GM18861 (cell line): ENCODE data around the gene HHLA2.
"Not testable (repeated sequence)": the region's sequence is repeated elsewhere in the genome, so short reads cannot be mapped to it uniquely, and the experiment has no call there.

Source experiments
- ATAC-seq: cut with Tn5 transposase; IDR thresholded peaks from one replicate; pipeline ENCODE4 v1.9.1; 2021; ENCODE audit not compliant: unreplicated experiment

The HHLA2 gene

GRCh38 chr3:108341911-108342310, 45.6 kb downstream of the HHLA2 start:
- ATAC-seq = no peak

DNA sequence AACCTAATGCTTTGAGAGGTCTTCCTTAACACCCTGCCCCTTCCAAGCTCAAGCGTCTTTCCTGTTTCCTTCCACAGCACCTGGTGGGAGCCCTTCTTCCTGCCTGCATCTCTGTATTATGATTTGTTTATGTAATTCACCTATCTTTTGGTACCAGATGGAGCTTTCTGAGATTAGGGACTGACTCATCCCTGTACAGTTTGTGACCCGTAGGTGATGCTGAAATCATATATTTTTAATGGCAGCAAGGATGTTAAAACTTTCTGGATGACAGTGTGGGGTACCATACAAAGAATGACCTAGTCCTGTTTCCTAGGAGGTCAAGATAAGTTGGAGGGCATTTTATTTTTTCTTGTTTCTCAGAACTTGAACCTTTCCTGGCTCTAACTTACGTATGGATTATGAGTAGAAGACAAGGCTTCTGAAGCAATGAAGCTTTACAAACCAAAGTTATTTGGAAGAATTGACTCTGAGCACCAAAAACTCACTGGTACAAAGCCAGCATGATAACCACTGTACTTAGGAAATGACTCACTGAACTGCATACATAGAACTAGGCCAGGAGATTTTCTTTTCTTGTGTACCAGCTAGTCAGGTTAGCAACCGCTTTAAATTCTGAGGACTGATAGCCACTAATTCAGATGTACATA, 46.6 kb downstream of the HHLA2 start:
- ATAC-seq = peak; percentile 71

- ATAC-seq = no peak
Measured at GRCh38 chr3:108343491-108343890, 47.1 kb downstream of the HHLA2 start.

- no peak for ATAC-seq
Measured at GRCh38 chr3:108345492-108346205, 49.3 kb downstream of the HHLA2 start.

DNA sequence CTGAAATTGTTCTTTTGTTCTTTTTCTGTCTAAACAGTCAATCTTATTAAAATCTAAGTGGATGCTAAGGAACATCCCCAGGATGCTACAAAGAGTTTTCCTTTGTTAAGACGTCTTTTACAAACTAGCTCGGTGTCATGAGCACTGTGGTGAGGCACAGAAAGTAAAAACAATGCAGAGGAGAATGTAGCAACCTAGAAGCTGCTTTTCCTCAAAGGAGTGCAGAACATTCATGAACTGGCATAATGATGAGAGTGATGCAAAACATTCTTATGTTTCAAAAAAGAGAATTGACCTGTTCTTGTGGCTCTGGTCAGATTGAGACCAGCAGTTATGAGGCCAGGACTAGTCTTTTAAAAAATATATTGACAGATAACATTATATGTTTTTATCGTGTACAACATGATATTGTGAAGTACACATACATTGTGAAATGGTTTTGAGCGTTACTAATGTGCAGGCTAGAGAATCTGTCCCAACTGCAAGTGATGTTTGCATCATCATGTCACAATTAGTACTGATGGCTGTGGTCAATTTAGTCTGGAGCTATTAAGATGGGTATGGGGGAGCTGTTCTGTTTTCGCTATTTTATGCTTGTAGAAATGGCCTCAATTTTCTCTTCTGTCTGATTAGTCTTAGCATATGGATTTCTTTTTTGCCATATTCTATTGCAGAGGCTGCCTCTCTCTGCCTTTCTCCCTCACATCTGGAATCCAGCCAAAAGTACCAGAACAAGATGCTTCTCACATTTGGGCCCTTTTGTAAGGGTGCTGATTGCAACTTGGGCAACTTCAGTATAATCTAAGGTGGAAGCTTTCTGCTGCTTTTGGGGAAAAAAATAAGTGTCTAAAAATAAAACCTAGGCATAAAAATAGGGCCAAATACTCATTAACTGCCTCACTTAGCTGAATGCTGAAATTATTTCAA, 50.2 kb downstream of the HHLA2 start:
- no peak for ATAC-seq

DNA sequence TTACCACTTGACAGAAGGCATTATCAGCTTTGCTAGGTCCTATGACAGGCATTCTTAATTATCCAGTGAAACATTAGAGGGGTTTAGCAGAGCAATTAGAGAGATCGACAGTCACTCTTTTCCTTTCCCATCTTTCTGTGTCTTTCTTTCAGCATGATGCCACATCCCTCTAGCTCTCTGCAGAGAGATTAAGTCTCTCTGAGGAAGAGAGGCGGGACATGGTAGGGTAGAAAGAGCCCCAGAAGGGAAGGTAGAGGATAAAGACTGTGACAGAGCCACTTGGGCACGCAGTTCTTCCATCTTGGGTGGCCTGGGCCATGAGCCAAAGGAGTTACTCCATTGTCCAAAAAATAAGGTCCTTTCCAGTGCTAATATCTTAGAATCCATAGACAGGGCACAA, 55.8 kb downstream of the HHLA2 start:
- no peak for ATAC-seq

DNA sequence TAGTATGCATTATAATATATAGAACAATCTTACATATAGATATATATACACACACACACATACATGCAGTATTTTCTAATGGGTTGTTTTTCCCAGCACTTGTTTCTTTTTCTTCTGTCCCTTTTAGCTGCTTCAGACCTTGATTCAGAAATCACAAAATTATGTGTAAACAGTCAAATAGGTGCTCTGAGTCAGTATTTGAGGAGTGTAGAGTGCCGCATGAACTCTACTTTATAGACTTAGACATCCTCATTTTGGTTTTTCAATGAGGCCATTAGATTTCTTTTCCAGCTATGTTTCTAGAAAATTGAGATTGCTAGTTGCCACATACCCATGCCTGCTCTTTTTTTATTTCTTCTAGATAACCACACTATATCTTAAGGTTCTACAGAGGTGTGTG, 58.2 kb downstream of the HHLA2 start:
- ATAC-seq = no peak

DNA sequence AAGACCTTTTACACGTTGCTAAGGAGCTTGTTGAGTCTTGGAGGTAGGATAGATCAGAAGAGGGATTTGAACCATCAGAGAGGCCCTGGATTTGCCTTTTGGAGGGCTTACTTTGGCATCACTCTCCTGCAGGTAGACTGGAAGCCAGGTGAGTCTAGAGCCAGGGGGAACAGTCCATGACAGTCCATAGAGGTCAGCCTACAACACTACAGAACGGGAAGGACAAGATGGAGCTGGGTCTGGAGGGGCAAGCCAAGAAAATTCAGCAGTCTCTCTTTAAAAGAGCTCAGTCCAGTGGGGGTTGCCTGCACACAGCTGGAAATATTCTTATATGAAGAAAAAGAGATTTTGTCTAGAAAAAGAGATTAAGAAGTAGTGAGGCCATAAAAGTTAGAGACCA, 60.7 kb downstream of the HHLA2 start:
- ATAC-seq = no peak

DNA sequence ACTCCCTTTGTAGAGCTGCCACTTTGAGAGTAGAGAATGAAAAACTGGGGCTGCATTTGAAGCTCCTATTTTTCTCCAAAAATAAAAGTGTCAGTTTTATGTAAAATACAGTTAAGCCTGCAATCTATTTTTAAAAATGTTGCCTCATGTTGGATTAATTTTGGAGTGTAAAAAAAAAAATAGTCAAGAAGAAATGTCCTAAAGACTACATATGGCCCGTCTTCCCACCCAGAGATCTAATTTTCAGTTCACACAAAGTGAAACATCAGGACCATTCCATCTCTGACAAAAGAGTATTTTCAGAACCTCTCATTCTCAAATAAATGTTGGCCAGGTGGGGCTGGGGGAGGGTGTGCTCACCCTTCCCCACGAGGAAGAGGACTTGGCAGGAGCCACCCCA, 62.7 kb downstream of the HHLA2 start:
- no peak for ATAC-seq

DNA sequence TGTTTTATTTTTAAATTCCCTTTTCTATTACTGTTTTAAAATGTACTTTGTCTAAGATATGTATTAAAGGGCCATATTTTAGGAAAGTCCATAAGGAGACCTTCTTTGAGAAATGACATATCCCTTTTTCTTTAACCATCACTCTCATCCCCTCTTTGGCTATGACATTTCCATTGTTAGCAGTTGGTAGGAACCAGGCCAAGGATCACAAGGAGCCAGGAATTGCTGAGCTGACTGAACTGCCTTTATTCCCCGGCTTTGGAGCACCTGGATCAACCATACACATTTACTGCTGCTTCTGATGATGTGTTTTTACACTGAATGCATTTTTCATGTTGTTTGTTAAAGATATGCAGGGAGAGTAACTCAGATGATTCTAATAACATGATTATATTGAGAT, 79.7 kb downstream of the HHLA2 start:
- no peak for ATAC-seq

DNA sequence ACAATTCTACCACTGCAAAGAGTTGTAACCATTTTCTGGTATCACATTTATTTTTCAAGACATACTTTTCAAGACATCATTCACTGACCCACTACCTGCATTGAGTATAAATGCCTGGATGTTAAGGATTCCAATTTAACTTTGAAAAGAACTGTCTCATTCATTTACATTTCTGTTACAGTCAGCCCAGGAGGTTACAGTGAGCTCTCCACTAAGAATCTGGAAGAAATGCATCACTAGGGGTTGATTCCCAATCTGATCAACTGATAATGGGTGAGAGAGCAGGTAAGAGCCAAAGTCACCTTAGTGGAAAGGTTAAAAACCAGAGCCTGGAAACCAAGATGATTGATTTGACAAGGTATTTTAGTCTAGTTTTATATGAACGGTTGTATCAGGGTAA, 81.0 kb downstream of the HHLA2 start:
- ATAC-seq = no peak

DNA sequence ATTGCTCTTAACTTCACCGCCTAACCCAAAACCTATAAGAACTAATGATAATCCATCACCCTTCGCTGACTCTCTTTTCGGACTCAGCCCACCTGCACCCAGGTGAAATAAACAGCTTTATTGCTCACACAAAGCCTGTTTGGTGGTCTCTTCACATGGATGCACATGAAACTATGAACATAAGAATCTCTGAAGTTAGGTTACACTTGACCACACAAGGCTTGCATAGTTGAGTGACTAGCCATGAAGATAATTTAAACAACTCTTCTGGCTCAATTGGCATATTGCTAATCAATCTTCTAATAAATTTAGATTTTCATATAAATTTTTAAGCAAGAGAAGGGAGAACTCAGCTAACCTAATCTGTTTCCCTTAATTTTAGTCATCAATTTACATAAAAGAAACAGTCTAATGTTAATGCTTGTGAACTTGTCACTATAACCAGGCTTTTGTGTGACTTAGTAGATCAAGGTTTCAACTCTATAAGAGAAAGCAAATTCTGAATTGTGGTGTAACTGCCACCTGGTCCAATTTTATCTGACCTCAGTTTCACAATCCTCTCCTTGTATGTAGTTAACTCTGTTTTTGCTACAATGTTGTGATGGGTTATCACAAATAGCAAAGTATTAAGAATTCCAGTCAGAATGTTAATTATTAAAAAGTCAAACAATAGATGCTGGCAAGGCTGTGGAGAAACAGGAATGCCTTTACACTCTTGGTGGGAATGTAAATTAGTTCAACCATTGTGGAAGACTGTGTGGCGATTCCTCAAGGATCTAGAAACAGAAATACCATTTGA, 82.0 kb downstream of the HHLA2 start:
- no peak for ATAC-seq

DNA sequence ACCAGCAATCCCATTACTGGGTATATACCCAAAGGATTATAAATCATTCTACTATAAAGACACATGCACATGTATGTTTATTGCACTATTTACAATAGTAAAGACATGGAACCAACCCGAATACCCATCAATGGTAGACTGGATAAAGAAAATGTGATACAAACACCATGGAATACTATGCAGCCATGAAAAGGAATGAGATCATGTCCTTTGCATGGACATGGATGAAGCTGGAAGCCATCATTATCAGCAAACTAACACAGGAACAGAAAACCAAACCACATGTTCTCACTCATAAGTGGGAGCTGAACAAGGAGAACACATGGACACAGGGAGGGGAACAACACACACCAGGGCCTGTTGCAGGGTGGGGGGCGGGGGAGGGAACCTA, 82.6 kb downstream of the HHLA2 start:
- not testable (repeated sequence) for ATAC-seq

DNA sequence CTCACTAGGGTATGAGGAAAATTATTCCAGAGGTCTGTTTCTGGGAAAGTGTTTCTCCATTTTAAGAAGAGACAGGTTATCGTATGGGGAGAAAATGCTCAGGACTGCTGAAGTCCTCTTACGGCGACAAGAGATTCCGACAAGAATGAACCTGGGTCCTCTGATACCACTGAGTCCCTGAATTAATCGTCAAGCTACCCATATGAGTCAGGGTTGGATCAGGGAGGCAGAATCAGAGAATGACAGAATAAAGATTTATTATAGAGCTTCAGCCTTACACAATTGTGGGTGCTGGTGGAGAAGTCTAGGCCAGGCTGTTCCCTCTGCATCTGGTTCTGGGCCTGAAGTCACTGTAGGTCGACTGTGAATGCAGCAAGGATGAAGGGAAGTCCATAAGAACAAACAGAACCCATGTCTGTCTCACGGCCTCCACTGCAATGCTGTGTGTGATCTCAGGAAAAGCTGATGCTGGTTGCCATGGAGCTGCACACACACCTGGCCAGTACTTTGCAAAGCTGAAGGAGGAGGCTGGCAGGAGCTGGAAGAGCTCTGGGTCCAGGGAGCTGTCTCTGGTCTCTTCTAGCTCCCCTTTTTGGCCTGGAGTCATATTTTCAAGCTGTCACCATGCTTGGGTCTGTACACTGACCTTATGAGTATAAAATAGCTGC, 83.9 kb downstream of the HHLA2 start:
- no peak for ATAC-seq

DNA sequence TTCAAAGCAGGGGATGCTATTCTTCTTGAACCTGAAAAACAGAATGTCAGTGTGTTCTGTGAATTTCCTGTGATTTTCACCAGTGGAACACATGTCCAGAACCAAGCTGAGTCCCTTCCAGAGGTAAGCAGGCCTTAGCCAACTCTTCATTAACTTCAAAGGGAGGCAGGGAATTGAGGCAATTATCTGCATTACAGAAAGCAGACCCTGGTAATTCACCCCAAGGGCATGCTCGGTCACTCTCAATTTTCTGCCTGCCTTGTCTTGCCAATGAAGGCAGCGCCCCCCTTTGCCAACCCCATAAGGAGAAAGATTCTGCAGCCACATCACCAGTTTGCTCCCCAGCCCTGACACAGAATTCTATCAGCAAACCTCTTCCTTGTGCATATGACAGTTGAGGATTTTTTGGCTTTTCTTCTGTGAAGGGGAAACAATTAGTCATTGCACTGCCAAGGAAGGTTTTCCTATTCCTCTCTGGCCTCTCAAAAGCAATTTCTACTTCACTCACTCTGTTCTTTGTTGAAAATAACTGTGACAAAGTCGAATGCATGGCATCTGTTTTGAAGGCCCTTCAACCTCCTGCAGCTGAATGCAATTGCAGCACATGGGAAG, 85.3 kb downstream of the HHLA2 start:
- no peak for ATAC-seq

- ATAC-seq = no peak
Measured at GRCh38 chr3:108383306-108383705, 87.0 kb downstream of the HHLA2 start.

DNA sequence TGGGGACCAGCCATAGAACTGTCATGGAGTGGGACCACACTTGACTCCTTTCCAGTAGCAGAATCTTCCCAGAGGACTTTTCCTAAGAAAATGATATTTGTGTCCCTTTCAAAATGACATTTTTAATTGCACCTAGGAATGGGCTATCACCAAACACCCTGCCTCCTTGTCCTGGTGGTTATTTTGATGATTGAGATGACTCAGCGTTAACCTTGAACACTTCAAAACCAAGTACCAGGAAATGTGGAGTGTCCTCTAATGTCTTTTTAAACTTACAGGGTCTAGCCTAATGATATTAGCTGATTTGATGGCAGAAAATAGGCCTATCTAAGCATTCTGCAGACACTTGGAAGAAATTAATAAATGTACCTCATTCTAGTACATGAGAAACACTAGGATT, 90.7 kb downstream of the HHLA2 start:
- no peak for ATAC-seq

GRCh38 chr3:108388136-108389132, 92.1 kb downstream of the HHLA2 start:
- peak; percentile 81 for ATAC-seq

DNA sequence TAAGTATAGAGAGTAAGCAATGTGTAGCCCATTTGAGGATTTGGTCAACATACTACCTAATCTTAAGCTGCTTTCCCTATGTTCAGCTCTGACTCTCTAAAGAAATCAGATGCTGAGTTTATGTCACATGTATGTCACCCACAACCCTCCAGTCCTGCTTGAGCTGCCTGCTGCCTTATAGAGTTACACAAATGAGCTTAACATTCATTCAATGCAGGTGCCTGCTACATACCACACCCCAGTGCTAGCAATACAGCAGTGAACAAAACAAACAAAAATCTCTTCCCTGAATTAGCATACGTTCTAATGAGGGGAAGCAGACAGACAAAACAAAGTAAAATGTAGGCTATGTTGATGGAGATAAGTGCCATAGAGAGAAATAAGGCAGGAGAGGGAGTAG, 93.0 kb downstream of the HHLA2 start:
- ATAC-seq = no peak
